HG02884 (cell line): ENCODE measurements around the gene GFRA4.

Experiments
- ATAC-seq: cut with Tn5 transposase; IDR thresholded peaks from one replicate; pipeline ENCODE4 v1.9.1; 2021; ENCODE audit warnings: mild to moderate bottlenecking, moderate library complexity; ENCODE audit not compliant: unreplicated experiment

The GFRA4 gene

GRCh38 chr20:3674995-3675900 lies 12.0 kb upstream of the GFRA4 start:
- ATAC-seq: no peak

GRCh38 chr20:3674447-3674846 lies 11.2 kb upstream of the GFRA4 start:
- ATAC-seq: no peak

GRCh38 chr20:3673221-3674070 lies 10.2 kb upstream of the GFRA4 start:
- no peak for ATAC-seq

- ATAC-seq: no peak
Measured at GRCh38 chr20:3672547-3673171, 9.5 kb upstream of the GFRA4 start.

- ATAC-seq: no peak
Measured at GRCh38 chr20:3671986-3672546, 8.9 kb upstream of the GFRA4 start.

- no peak for ATAC-seq
Measured at GRCh38 chr20:3670945-3671344, 7.7 kb upstream of the GFRA4 start.

GRCh38 chr20:3670511-3670910 lies 7.3 kb upstream of the GFRA4 start:
- no peak for ATAC-seq

- ATAC-seq: no peak
Measured at GRCh38 chr20:3669710-3670367, 6.6 kb upstream of the GFRA4 start.

- no peak for ATAC-seq
Measured at GRCh38 chr20:3667434-3668037, 4.3 kb upstream of the GFRA4 start.

- no peak for ATAC-seq
Measured at GRCh38 chr20:3663858-3664257, 659 bp upstream of the GFRA4 start.

GRCh38 chr20:3661814-3662665 lies 1.2 kb downstream of the GFRA4 start:
- ATAC-seq: no peak

- no peak for ATAC-seq
Measured at GRCh38 chr20:3661060-3661813, 2.0 kb downstream of the GFRA4 start.

- ATAC-seq: no peak
Measured at GRCh38 chr20:3660262-3661059, 2.7 kb downstream of the GFRA4 start.

- ATAC-seq: no peak
Measured at GRCh38 chr20:3659492-3660261, 3.5 kb downstream of the GFRA4 start.

- ATAC-seq: peak; percentile 95
Measured at GRCh38 chr20:3658716-3659491, 4.3 kb downstream of the GFRA4 start.

- ATAC-seq: no peak
Measured at GRCh38 chr20:3658019-3658715, 5.0 kb downstream of the GFRA4 start.
